ENCODE results near the gene SIAH1. TPM values are rescaled to one million over a fixed set of nuclear protein-coding genes. Genes with fewer than 3 reads are reported as not detected.
A peak's percentile ranks its signal among the peaks of the same experiment; 100 is the strongest.

SIAH1 gene
- total and polyA plus RNA-seq, 9 of the 15 experiments (the other 6 are each of a cell fraction or from before 2014, with no cell fraction given): 4.1 to 14.3 (median 12.5) TPM

DNA sequence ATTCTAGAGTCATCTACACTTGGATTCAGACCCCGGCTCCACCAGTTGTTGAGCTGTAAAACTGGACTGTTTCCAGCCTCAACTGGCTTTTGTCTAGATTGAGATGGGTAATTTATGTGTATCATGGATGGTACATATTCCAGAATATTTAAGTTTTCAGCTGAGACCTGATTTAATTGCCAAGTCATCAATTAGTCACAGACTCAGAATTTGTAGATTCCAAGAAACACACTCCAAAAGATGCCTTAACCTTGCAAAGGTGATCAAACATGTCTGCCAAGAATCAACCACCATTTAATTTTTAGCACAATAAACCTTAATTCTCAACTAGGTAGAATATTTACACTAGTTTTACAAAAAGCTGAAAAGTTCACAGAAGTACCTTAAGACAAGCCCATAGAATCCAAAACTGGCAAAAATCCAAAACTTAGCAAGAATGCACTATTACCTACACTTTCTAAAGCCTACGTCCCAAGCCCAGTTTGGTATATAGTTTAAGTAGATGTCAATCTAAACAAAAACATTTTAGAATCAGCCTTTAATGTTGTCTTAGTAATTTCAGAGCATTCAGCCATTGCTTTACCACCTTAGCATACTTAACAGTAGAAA is 17.7 kb downstream of the SIAH1 start:
- no peaks in the 10 kb centered on the region for H3K36me3 ChIP-seq (ENCODE audit: control insufficient read depth, insufficient read depth, low read length)
- peak overlapping the region; percentile 80; the same call in 2 of the 3 replicates for H3K27ac ChIP-seq (ENCODE audit: extremely low read depth, low read depth, low read length)
- H3K79me2 ChIP-seq (ENCODE audit: control insufficient read depth, insufficient read depth, low read length): peaks cover 96% of the 10 kb centered on the region
- ATAC-seq (no peak), DNase-seq (ENCODE audit: extremely low read depth in 1 of 4, low spot score in 3 of 4) (no peak), FAIRE-seq (peak; percentile 19)
- no peaks in the 10 kb centered on the region for H3K27me3 ChIP-seq (ENCODE audit: control insufficient read depth in 2 of 2, insufficient read depth in 2 of 2, low read length in 2 of 2)
- BruUV-seq (replicated peaks): no TSS peak
- H3K9me3 ChIP-seq (replicated peaks; ENCODE audit: control insufficient read depth, insufficient read depth, low read depth, low read length): no peaks in the 10 kb centered on the region
- H3K9ac ChIP-seq (ENCODE audit: insufficient read depth in 1 of 2, low read depth in 2 of 2, low read length in 2 of 2): peak overlapping the region in 1 of 2 experiments; percentile 87; a peak in 1 of 4 replicates
- in situ Hi-C loops (cut with MboI) (no loop called here), intact Hi-C loops (cut with micrococcal nuclease) (loop anchor here (2.0 to 5.0 kb wide), 2 partner anchors 17 to 255 kb away; partner anchors contain the start of gene SIAH1)
- 31% methylated on average over 2 of the region's 2 CpGs for WGBS (ENCODE audit: insufficient coverage, low coverage, missing lambda C conversion rate)
- ChIA-PET POLR2A (interaction anchor here (3.8 to 4.7 kb wide), 4 partner anchors 9 to 16 kb away, joined by 25 to 48 read pairs (median 32); no protein-coding TSS in a partner anchor), CTCF (ENCODE audit: low intra/inter-chr PET ratio) (no interaction called here)
- H3K9me1 ChIP-seq (ENCODE audit: control insufficient read depth, insufficient read depth, low read length): no peaks in the 10 kb centered on the region
- no peak overlapping the region for H2AFZ ChIP-seq (ENCODE audit: low read depth, low read length)
- peaks cover 13 to 24% of the 10 kb centered on the region in 2 experiments; a peak in 4 of 5 replicates for H3K4me1 ChIP-seq (replicated peaks in 1 of 2; ENCODE audit: control insufficient read depth in 2 of 2, insufficient read depth in 2 of 2, low read length in 2 of 2)
- H3K4me3 ChIP-seq: no peak overlapping the region
- peaks cover 12% of the 10 kb centered on the region for H4K20me1 ChIP-seq (replicated peaks; ENCODE audit: control insufficient read depth, insufficient read depth, low read length)
- no peak overlapping the region for H3K4me2 ChIP-seq (ENCODE audit: insufficient read depth, low read length)
- TF ChIP-seq ELF2 (CRISPR knock-in tag; IDR thresholded peaks at IDR 0.05): no peak
- peak; percentile 98 for TF ChIP-seq ZNF316 (IDR thresholded peaks at IDR 0.05)
- TF ChIP-seq NFE2 (IDR thresholded peaks at IDR 0.05; ENCODE audit: low read depth): peak; percentile 35; the same call in 1 of the 2 replicates
- TF ChIP-seq MAFK (IDR thresholded peaks at IDR 0.05; ENCODE audit: low read length): peak; percentile 95
- TF ChIP-seq NFIC (IDR thresholded peaks at IDR 0.05): peak; percentile 82
- TF ChIP-seq MAFF (IDR thresholded peaks at IDR 0.05; ENCODE audit: low read length): peak; percentile 94
- TF ChIP-seq, protein P1, sequence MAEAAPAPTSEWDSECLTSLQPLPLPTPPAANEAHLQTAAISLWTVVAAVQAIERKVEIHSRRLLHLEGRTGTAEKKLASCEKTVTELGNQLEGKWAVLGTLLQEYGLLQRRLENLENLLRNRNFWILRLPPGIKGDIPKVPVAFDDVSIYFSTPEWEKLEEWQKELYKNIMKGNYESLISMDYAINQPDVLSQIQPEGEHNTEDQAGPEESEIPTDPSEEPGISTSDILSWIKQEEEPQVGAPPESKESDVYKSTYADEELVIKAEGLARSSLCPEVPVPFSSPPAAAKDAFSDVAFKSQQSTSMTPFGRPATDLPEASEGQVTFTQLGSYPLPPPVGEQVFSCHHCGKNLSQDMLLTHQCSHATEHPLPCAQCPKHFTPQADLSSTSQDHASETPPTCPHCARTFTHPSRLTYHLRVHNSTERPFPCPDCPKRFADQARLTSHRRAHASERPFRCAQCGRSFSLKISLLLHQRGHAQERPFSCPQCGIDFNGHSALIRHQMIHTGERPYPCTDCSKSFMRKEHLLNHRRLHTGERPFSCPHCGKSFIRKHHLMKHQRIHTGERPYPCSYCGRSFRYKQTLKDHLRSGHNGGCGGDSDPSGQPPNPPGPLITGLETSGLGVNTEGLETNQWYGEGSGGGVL (CRISPR knock-in tag; IDR thresholded peaks at IDR 0.05): no peak
- TF ChIP-seq C11orf30 (IDR thresholded peaks at IDR 0.05; ENCODE audit: low read depth): peak; percentile 97
- no peak for TF ChIP-seq ZNF79 (CRISPR knock-in tag; IDR thresholded peaks at IDR 0.05; ENCODE audit: low read depth)
- TF ChIP-seq, protein P2, sequence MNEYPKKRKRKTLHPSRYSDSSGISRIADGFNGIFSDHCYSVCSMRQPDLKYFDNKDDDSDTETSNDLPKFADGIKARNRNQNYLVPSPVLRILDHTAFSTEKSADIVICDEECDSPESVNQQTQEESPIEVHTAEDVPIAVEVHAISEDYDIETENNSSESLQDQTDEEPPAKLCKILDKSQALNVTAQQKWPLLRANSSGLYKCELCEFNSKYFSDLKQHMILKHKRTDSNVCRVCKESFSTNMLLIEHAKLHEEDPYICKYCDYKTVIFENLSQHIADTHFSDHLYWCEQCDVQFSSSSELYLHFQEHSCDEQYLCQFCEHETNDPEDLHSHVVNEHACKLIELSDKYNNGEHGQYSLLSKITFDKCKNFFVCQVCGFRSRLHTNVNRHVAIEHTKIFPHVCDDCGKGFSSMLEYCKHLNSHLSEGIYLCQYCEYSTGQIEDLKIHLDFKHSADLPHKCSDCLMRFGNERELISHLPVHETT (CRISPR knock-in tag; conservative IDR thresholded peaks at IDR 0.05 in 1 of 2, IDR thresholded peaks at IDR 0.05 in 1 of 2): no peak
- TF ChIP-seq MAFG (tag; conservative IDR thresholded peaks at IDR 0.05): peak; percentile 94
- TF ChIP-seq NR2C2 (CRISPR knock-in tag; IDR thresholded peaks at IDR 0.05): no peak
- no peak for TF ChIP-seq NR2C2 (tag; IDR thresholded peaks at IDR 0.05)

Data from K562 (cell line).